NCI-H1930 (cell line): ENCODE measurements around the gene MTX1.
A peak's percentile ranks its signal among the peaks of the same experiment; 100 is the strongest.
"Not testable (repeated sequence)": the region's sequence is repeated elsewhere in the genome, so short reads cannot be mapped to it uniquely, and the experiment has no call there.

Experiments
- DNase-seq, 2 experiments: peaks; one replicate each; lab custom pipeline; 2025; lab: John Stamatoyannopoulos, UW

The MTX1 gene

GRCh38 chr1:155236451-155236850 lies 28.0 kb downstream of the MTX1 start:
- DNase-seq, result no peak

- DNase-seq, result peak; percentile 43 to 78
Observed at GRCh38 chr1:155241069-155241679, 32.7 kb downstream of the MTX1 start.

GRCh38 chr1:155241841-155242264 lies 33.4 kb downstream of the MTX1 start:
- DNase-seq, result no peak

GRCh38 chr1:155242805-155243358 lies 34.4 kb downstream of the MTX1 start:
- no peak for DNase-seq

GRCh38 chr1:155244368-155245162 lies 36.1 kb downstream of the MTX1 start:
- peak; percentile 96 to 99 for DNase-seq

- no peak for DNase-seq
Observed at GRCh38 chr1:155245163-155245524, 36.6 kb downstream of the MTX1 start.

- DNase-seq, result not testable (repeated sequence)
Observed at GRCh38 chr1:155246796-155247195, 38.3 kb downstream of the MTX1 start.

GRCh38 chr1:155247667-155248553 lies 39.4 kb downstream of the MTX1 start:
- no peak for DNase-seq

- DNase-seq, result no peak
Observed at GRCh38 chr1:155250246-155250632, 41.7 kb downstream of the MTX1 start.

- peak; percentile 88 to 91 for DNase-seq
Observed at GRCh38 chr1:155250633-155251449, 42.3 kb downstream of the MTX1 start.

GRCh38 chr1:155251566-155251965 lies 43.1 kb downstream of the MTX1 start:
- DNase-seq, result no peak

- DNase-seq, result no peak
Observed at GRCh38 chr1:155253208-155253607, 44.7 kb downstream of the MTX1 start.

- DNase-seq, result no peak
Observed at GRCh38 chr1:155253797-155254196, 45.3 kb downstream of the MTX1 start.

- no peak for DNase-seq
Observed at GRCh38 chr1:155254228-155254713, 45.8 kb downstream of the MTX1 start.

- DNase-seq, result no peak
Observed at GRCh38 chr1:155254714-155255242, 46.3 kb downstream of the MTX1 start.

- DNase-seq, result peak; percentile 67 to 79
Observed at GRCh38 chr1:155255243-155256007, 46.9 kb downstream of the MTX1 start, which contains the start of gene ENTREP3. TSS of gene ENTREP3 (minus strand) at chr1:155255483. CDS start at chr1:155254877, 606 bp downstream.

- DNase-seq, result no peak
Observed at GRCh38 chr1:155256058-155256852, 47.8 kb downstream of the MTX1 start.

- DNase-seq, result no peak
Observed at GRCh38 chr1:155260276-155260675, 51.8 kb downstream of the MTX1 start.

- no peak for DNase-seq
Observed at GRCh38 chr1:155261493-155261851, 53.0 kb downstream of the MTX1 start.
